ENCODE data around the gene DNAJC3. TPM values are rescaled to one million over a fixed set of nuclear protein-coding genes. Genes with fewer than 3 reads are reported as not detected.
A peak's percentile ranks its signal among the peaks of the same experiment; 100 is the strongest.

DNAJC3 gene
- total and polyA plus RNA-seq, 2 of the 13 experiments (the other 11 are each of a cell fraction or from before 2014, with no cell fraction given) = 10.4 to 48.2 TPM

DNA sequence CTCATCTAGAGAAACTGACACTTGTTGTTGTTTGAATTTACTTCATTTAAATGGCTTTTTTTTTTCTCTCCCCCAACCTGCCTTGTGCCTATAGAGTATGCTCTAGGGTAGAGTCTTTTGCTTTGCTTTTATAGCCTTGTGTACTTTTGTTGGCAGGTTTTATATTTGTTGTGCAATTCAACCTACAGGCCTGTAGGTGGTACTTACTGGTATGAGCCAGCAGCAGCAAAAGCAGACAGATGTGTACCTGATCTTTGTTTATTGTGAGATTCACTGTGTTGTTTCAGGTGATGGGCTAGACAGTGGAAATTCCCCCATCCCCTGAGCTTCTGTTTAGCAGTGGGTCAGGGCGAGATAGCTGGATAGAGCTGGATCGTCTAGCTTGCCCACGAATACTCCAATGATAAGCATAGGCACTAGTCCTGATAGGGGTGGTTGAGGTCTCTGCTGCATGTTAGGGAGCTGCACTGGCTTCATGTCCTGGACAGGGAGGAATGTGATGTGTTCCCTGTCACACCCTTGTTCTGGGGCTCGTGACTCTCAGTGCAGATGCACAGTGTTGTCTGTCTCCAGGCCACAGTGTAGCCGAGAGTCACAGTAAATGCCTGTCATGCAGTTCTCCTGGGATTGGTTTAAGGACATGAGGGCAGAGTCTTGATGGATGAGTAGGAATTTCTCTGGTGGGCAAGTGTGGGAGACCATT lies 21.3 kb downstream of the DNAJC3 start:
- DNase-seq (ENCODE audit: low spot score) = no peak
- Histone ChIP-seq H3K36me3 (replicated peaks in 1 of 2; ENCODE audit: control insufficient read depth in 1 of 2, insufficient read depth in 2 of 2, low read length in 2 of 2) (no peaks in the 10 kb centered on the region), H3K4me3 (replicated peaks in 1 of 3; ENCODE audit: insufficient read depth in 1 of 3, low read depth in 2 of 3, low read length in 3 of 3) (no peak overlapping the region), H3K9ac (ENCODE audit: insufficient read depth, low read depth, low read length) (no peak overlapping the region), H3K27me3 (ENCODE audit: control insufficient read depth in 1 of 2, insufficient read depth in 2 of 2, low read length in 2 of 2) (no peaks in the 10 kb centered on the region), H2AFZ (ENCODE audit: low read length) (no peak overlapping the region), H3K27ac (ENCODE audit: extremely low read length, insufficient read depth, low read length) (no peak overlapping the region), H3K9me3 (ENCODE audit: low read length) (no peaks in the 10 kb centered on the region), H3K79me2 (ENCODE audit: insufficient read depth, low read length) (peaks cover 54% of the 10 kb centered on the region), H4K20me1 (ENCODE audit: insufficient read depth, low read length) (peaks cover 6% of the 10 kb centered on the region), H3K4me1 (ENCODE audit: insufficient read depth, low read length) (no peaks in the 10 kb centered on the region; the same call in 1 of the 2 replicates), H3K4me2 (ENCODE audit: low read depth, low read length) (no peak overlapping the region)
- POLR2A ChIA-PET = interaction anchor here (0.8 kb wide), 1 partner anchor 21 kb away, joined by 3 read pairs; the partner anchor contains the start of gene DNAJC3
- in situ Hi-C loops (cut with HindIII; ENCODE audit: extremely low pct_ligation_motif_present, low pct_unique_long_range_greater_than_20kb) = no loop called here
- no peak for FAIRE-seq
- intact Hi-C loops (cut with micrococcal nuclease; ENCODE audit: unreplicated experiment) = no loop called here
- CTCF ChIA-PET (ENCODE audit: low intra/inter-chr PET ratio, low total read pairs) = no interaction called here
- WGBS (ENCODE audit: low lambda C conversion rate) = 91% methylated on average over 5 of the region's 5 CpGs
- no TSS peak for BruUV-seq (replicated peaks)
- peak; percentile 86 for ATAC-seq
- TF ChIP-seq, protein P1, sequence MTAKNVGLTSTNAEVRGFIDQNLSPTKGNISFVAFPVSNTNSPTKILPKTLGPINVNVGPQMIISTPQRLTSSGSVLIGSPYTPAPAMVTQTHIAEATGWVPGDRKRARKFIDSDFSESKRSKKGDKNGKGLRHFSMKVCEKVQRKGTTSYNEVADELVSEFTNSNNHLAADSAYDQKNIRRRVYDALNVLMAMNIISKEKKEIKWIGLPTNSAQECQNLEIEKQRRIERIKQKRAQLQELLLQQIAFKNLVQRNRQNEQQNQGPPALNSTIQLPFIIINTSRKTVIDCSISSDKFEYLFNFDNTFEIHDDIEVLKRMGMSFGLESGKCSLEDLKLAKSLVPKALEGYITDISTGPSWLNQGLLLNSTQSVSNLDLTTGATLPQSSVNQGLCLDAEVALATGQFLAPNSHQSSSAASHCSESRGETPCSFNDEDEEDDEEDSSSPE (CRISPR knock-in tag; IDR thresholded peaks at IDR 0.05) = no peak
- TF ChIP-seq SMARCE1 (IDR thresholded peaks at IDR 0.05; ENCODE audit: borderline replicate concordance) (no peak), FOXC1 (CRISPR knock-in tag; IDR thresholded peaks at IDR 0.05; ENCODE audit: borderline replicate concordance) (no peak), MAFF (IDR thresholded peaks at IDR 0.05; ENCODE audit: low read depth, low read length) (no peak), PAWR (CRISPR knock-in tag; IDR thresholded peaks at IDR 0.05; ENCODE audit: borderline replicate concordance) (no peak), CEBPG (CRISPR knock-in tag; IDR thresholded peaks at IDR 0.05) (peak; percentile 59; the same call in 1 of the 2 replicates), ZNF543 (CRISPR knock-in tag; IDR thresholded peaks at IDR 0.05) (no peak), NKX3-1 (CRISPR knock-in tag; IDR thresholded peaks at IDR 0.05) (no peak), ZNF205 (CRISPR knock-in tag; IDR thresholded peaks at IDR 0.05) (no peak), ZNF782 (CRISPR knock-in tag; IDR thresholded peaks at IDR 0.05; ENCODE audit: borderline replicate concordance) (no peak), DRAP1 (CRISPR knock-in tag; IDR thresholded peaks at IDR 0.05) (no peak), NFYC (CRISPR knock-in tag; IDR thresholded peaks at IDR 0.05) (no peak), RAD51 (IDR thresholded peaks at IDR 0.05; ENCODE audit: borderline replicate concordance) (no peak), GATAD2A (CRISPR knock-in tag; IDR thresholded peaks at IDR 0.05) (no peak), FOXA3 (CRISPR knock-in tag; IDR thresholded peaks at IDR 0.05) (peak; percentile 38; the same call in 1 of the 2 replicates), CTCF (CRISPR knock-in tag; IDR thresholded peaks at IDR 0.05) (0 out of 2 replicates have a peak, but pooled peaks have one; percentile 22), DNMT1 (CRISPR knock-in tag; IDR thresholded peaks at IDR 0.05) (no peak)
- TF ChIP-seq, protein P2, sequence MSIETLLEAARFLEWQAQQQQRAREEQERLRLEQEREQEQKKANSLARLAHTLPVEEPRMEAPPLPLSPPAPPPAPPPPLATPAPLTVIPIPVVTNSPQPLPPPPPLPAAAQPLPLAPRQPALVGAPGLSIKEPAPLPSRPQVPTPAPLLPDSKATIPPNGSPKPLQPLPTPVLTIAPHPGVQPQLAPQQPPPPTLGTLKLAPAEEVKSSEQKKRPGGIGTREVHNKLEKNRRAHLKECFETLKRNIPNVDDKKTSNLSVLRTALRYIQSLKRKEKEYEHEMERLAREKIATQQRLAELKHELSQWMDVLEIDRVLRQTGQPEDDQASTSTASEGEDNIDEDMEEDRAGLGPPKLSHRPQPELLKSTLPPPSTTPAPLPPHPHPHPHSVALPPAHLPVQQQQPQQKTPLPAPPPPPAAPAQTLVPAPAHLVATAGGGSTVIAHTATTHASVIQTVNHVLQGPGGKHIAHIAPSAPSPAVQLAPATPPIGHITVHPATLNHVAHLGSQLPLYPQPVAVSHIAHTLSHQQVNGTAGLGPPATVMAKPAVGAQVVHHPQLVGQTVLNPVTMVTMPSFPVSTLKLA (IDR thresholded peaks at IDR 0.05) = no peak
- TF ChIP-seq, protein P3, sequence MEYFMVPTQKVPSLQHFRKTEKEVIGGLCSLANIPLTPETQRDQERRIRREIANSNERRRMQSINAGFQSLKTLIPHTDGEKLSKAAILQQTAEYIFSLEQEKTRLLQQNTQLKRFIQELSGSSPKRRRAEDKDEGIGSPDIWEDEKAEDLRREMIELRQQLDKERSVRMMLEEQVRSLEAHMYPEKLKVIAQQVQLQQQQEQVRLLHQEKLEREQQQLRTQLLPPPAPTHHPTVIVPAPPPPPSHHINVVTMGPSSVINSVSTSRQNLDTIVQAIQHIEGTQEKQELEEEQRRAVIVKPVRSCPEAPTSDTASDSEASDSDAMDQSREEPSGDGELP (IDR thresholded peaks at IDR 0.05; ENCODE audit: borderline replicate concordance, low read depth) = no peak
- TF ChIP-seq, protein P4, sequence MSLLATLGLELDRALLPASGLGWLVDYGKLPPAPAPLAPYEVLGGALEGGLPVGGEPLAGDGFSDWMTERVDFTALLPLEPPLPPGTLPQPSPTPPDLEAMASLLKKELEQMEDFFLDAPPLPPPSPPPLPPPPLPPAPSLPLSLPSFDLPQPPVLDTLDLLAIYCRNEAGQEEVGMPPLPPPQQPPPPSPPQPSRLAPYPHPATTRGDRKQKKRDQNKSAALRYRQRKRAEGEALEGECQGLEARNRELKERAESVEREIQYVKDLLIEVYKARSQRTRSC (CRISPR knock-in tag; IDR thresholded peaks at IDR 0.05; ENCODE audit: low read depth) = no peak
